Measurements from ENCODE around the gene HOXB8. TPM values are rescaled to one million over a fixed set of nuclear protein-coding genes. Genes with fewer than 3 reads are reported as not detected.

The HOXB8 gene
- total and polyA plus RNA-seq, 10 of the 15 experiments (the other 5 are each of a cell fraction or from before 2014, with no cell fraction given): 0.21 TPM; not detected in 9

DNA sequence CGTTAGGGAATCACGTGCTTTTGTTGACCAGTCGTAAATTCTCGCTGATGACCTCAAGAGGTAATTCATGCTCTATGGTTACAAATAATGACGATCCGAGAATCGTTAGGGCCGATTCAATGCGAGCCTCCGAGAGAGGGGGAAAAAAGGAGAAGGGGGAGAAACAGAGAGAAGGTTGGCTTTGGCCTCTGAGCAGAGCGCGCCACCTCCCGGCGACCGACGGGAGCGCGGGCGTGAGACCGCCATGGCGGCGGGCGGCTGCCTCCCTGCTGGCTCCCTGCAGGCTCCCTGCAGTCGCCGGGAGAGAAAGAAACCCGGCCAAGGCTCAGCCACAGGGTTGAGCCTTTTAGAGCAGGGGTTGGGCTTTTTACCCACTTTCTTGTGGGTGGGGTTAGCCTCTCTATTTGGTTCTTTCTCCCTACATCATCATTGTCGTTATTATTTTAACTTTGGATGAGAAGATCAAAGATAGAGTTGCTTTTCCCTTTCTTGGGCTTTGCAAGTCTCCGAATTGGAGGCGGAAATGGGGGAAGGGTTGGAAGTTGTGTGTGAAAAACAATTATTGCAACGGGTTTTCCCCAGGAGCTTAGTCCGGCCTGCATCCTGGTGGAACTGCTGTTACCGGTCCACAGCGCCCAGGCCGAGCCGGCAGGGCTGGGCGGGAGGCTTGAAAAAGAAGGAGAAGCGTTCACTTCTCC is 21.1 kb downstream of the HOXB8 start (continued):
- TF ChIP-seq, protein P1, sequence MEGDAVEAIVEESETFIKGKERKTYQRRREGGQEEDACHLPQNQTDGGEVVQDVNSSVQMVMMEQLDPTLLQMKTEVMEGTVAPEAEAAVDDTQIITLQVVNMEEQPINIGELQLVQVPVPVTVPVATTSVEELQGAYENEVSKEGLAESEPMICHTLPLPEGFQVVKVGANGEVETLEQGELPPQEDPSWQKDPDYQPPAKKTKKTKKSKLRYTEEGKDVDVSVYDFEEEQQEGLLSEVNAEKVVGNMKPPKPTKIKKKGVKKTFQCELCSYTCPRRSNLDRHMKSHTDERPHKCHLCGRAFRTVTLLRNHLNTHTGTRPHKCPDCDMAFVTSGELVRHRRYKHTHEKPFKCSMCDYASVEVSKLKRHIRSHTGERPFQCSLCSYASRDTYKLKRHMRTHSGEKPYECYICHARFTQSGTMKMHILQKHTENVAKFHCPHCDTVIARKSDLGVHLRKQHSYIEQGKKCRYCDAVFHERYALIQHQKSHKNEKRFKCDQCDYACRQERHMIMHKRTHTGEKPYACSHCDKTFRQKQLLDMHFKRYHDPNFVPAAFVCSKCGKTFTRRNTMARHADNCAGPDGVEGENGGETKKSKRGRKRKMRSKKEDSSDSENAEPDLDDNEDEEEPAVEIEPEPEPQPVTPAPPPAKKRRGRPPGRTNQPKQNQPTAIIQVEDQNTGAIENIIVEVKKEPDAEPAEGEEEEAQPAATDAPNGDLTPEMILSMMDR (IDR thresholded peaks at IDR 0.05 in 2 of 3, conservative IDR thresholded peaks at IDR 0.05 in 1 of 3; ENCODE audit: control insufficient read depth in 2 of 3, extremely low read depth in 1 of 3, insufficient read depth in 1 of 3, low read depth in 3 of 3, low read length in 3 of 3): peak; percentile 91 to 97 (median 94)
- TF ChIP-seq KDM1A (IDR thresholded peaks at IDR 0.05; ENCODE audit: borderline replicate concordance) (no peak), BHLHE40 (IDR thresholded peaks at IDR 0.05; ENCODE audit: borderline replicate concordance in 1 of 2, low read depth in 2 of 2, low read length in 1 of 2) (peak; percentile 44 to 61; a peak in 2 of 4 replicates), KLF5 (IDR thresholded peaks at IDR 0.05; ENCODE audit: partially characterized antibody) (no peak), KAT2A (conservative IDR thresholded peaks at IDR 0.05; ENCODE audit: control insufficient read depth, low read depth, low read length) (no peak), RELA (IDR thresholded peaks at IDR 0.05; ENCODE audit: borderline replicate concordance, partially characterized antibody) (peak; percentile 28)
- TF ChIP-seq, protein P2, sequence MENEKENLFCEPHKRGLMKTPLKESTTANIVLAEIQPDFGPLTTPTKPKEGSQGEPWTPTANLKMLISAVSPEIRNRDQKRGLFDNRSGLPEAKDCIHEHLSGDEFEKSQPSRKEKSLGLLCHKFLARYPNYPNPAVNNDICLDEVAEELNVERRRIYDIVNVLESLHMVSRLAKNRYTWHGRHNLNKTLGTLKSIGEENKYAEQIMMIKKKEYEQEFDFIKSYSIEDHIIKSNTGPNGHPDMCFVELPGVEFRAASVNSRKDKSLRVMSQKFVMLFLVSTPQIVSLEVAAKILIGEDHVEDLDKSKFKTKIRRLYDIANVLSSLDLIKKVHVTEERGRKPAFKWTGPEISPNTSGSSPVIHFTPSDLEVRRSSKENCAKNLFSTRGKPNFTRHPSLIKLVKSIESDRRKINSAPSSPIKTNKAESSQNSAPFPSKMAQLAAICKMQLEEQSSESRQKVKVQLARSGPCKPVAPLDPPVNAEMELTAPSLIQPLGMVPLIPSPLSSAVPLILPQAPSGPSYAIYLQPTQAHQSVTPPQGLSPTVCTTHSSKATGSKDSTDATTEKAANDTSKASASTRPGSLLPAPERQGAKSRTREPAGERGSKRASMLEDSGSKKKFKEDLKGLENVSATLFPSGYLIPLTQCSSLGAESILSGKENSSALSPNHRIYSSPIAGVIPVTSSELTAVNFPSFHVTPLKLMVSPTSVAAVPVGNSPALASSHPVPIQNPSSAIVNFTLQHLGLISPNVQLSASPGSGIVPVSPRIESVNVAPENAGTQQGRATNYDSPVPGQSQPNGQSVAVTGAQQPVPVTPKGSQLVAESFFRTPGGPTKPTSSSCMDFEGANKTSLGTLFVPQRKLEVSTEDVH (IDR thresholded peaks at IDR 0.05; ENCODE audit: low read depth, partially characterized antibody): no peak
- TF ChIP-seq, protein P3, sequence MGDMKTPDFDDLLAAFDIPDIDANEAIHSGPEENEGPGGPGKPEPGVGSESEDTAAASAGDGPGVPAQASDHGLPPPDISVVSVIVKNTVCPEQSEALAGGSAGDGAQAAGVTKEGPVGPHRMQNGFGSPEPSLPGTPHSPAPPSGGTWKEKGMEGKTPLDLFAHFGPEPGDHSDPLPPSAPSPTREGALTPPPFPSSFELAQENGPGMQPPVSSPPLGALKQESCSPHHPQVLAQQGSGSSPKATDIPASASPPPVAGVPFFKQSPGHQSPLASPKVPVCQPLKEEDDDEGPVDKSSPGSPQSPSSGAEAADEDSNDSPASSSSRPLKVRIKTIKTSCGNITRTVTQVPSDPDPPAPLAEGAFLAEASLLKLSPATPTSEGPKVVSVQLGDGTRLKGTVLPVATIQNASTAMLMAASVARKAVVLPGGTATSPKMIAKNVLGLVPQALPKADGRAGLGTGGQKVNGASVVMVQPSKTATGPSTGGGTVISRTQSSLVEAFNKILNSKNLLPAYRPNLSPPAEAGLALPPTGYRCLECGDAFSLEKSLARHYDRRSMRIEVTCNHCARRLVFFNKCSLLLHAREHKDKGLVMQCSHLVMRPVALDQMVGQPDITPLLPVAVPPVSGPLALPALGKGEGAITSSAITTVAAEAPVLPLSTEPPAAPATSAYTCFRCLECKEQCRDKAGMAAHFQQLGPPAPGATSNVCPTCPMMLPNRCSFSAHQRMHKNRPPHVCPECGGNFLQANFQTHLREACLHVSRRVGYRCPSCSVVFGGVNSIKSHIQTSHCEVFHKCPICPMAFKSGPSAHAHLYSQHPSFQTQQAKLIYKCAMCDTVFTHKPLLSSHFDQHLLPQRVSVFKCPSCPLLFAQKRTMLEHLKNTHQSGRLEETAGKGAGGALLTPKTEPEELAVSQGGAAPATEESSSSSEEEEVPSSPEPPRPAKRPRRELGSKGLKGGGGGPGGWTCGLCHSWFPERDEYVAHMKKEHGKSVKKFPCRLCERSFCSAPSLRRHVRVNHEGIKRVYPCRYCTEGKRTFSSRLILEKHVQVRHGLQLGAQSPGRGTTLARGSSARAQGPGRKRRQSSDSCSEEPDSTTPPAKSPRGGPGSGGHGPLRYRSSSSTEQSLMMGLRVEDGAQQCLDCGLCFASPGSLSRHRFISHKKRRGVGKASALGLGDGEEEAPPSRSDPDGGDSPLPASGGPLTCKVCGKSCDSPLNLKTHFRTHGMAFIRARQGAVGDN (IDR thresholded peaks at IDR 0.05): no peak
- TF ChIP-seq, protein P4, sequence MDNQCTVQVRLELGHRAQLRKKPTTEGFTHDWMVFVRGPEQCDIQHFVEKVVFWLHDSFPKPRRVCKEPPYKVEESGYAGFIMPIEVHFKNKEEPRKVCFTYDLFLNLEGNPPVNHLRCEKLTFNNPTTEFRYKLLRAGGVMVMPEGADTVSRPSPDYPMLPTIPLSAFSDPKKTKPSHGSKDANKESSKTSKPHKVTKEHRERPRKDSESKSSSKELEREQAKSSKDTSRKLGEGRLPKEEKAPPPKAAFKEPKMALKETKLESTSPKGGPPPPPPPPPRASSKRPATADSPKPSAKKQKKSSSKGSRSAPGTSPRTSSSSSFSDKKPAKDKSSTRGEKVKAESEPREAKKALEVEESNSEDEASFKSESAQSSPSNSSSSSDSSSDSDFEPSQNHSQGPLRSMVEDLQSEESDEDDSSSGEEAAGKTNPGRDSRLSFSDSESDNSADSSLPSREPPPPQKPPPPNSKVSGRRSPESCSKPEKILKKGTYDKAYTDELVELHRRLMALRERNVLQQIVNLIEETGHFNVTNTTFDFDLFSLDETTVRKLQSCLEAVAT (IDR thresholded peaks at IDR 0.05): no peak
- TF ChIP-seq, protein P5, sequence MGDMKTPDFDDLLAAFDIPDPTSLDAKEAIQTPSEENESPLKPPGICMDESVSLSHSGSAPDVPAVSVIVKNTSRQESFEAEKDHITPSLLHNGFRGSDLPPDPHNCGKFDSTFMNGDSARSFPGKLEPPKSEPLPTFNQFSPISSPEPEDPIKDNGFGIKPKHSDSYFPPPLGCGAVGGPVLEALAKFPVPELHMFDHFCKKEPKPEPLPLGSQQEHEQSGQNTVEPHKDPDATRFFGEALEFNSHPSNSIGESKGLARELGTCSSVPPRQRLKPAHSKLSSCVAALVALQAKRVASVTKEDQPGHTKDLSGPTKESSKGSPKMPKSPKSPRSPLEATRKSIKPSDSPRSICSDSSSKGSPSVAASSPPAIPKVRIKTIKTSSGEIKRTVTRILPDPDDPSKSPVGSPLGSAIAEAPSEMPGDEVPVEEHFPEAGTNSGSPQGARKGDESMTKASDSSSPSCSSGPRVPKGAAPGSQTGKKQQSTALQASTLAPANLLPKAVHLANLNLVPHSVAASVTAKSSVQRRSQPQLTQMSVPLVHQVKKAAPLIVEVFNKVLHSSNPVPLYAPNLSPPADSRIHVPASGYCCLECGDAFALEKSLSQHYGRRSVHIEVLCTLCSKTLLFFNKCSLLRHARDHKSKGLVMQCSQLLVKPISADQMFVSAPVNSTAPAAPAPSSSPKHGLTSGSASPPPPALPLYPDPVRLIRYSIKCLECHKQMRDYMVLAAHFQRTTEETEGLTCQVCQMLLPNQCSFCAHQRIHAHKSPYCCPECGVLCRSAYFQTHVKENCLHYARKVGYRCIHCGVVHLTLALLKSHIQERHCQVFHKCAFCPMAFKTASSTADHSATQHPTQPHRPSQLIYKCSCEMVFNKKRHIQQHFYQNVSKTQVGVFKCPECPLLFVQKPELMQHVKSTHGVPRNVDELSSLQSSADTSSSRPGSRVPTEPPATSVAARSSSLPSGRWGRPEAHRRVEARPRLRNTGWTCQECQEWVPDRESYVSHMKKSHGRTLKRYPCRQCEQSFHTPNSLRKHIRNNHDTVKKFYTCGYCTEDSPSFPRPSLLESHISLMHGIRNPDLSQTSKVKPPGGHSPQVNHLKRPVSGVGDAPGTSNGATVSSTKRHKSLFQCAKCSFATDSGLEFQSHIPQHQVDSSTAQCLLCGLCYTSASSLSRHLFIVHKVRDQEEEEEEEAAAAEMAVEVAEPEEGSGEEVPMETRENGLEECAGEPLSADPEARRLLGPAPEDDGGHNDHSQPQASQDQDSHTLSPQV (IDR thresholded peaks at IDR 0.05): 0 out of 2 replicates have a peak, but pooled peaks have one; percentile 56
